Osteocyte (in vitro differentiated cells): ENCODE measurements around the gene PPP1R12B. TPM values are rescaled to one million over a fixed set of nuclear protein-coding genes. Genes with fewer than 3 reads are reported as not detected.
"Not testable (repeated sequence)": the region's sequence is repeated elsewhere in the genome, so short reads cannot be mapped to it uniquely, and the experiment has no call there.

Source experiments
- DNase-seq: peaks from one replicate; pipeline ENCODE4 v3.0.0; 2021; ENCODE audit warnings: mixed read lengths; ENCODE audit not compliant: unreplicated experiment; ENCODE audit errors: extremely low spot score
- H3K27ac Mint-ChIP-seq: one replicate; pipeline ENCODE4 v1.8.0; 2021; ENCODE audit warnings: mild to moderate bottlenecking, mixed read lengths; ENCODE audit not compliant: unreplicated experiment
- H3K27me3 Mint-ChIP-seq: one replicate; pipeline ENCODE4 v1.8.0; 2021; ENCODE audit warnings: mixed read lengths; ENCODE audit not compliant: unreplicated experiment
- H3K36me3 Mint-ChIP-seq: one replicate; pipeline ENCODE4 v1.8.0; 2021; ENCODE audit warnings: mixed read lengths; ENCODE audit not compliant: unreplicated experiment
- H3K4me1 Mint-ChIP-seq: one replicate; pipeline ENCODE4 v1.8.0; 2021; ENCODE audit warnings: mixed read lengths; ENCODE audit not compliant: unreplicated experiment
- H3K4me3 Mint-ChIP-seq: one replicate; pipeline ENCODE4 v1.8.0; 2021; ENCODE audit warnings: mild to moderate bottlenecking, moderate library complexity, mixed read lengths; ENCODE audit not compliant: unreplicated experiment
- H3K9me3 Mint-ChIP-seq: one replicate; pipeline ENCODE4 v1.8.0; 2021; ENCODE audit warnings: mixed read lengths; ENCODE audit not compliant: unreplicated experiment
- CTCF ChIP-seq: fragments of 200-600 bp; sonication (generic); IDR thresholded peaks from 2 replicates; pipeline ENCODE4 v1.5.0; 2021; ENCODE audit warnings: antibody characterized with exemption, mild to moderate bottlenecking, moderate library complexity
- total RNA-seq: library from RNA; stranded (reverse); gene quantifications from 2 replicates; pipeline ENCODE4 v1.2.1, GENCODE V29; 2021

The PPP1R12B gene
- total RNA-seq, 1 donor from 2014 or later, result 14.6 TPM

DNA sequence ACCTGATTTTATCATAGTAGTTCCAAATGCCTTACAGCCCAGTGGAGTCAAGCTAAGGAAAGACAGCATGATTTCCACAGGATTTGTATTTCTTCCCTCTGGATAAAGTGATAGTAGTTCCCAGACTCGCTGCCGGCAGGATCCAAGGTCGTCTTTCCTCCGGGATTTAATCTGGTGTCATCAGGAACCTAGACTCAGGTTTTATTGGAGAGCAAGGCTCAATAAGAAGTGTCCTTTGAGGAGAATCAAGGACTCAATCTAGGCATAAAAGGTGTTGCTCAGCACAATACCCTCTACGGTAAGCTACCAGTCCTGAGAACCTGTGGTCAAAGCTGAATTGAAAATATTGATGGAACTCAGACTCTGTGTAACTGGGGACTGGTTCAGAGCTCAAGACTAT is 191.1 kb downstream of the PPP1R12B start:
- H3K9me3 Mint-ChIP-seq, result not testable (repeated sequence)
- peak overlapping the region; percentile 43 for H3K4me3 Mint-ChIP-seq

GRCh38 chr1:202540014-202540413 is 191.5 kb downstream of the PPP1R12B start:
- Mint-ChIP-seq H3K27me3 (no peaks in the 10 kb centered on the region), H3K4me3 (peak overlapping the region; percentile 22), H3K9me3 (no peaks in the 10 kb centered on the region), H3K4me1 (peaks cover 23% of the 10 kb centered on the region), H3K27ac (peak overlapping the region; percentile 74), H3K36me3 (no peaks in the 10 kb centered on the region)
- TF ChIP-seq CTCF, result no peak
- no peak for DNase-seq

More for the DNA sequence above, 191.1 kb downstream of the PPP1R12B start:
- H3K4me1 Mint-ChIP-seq, result peaks cover 23% of the 10 kb centered on the region
- DNase-seq, H3K36me3 Mint-ChIP-seq, H3K27me3 Mint-ChIP-seq: not testable (repeated sequence)
- peak overlapping the region; percentile 74 for H3K27ac Mint-ChIP-seq

DNA sequence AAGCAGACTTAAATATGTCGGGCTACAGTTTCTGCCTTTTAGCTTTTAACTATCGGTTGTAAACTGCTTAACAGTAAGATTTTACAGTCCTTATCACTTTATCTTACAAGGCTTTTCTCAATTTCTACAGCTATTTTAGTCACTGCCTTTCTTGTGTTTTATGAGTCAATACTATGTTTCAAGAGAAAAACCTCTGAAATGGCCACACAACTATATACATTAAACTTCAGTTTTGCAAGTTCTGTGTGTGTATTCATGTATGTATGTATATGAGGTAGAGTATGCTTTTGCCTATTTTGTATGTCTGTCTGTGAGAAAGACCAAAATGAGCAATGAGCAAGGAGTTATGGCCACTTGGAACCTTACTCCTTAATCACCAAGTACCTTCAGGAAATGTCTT is 191.9 kb downstream of the PPP1R12B start:
- no peaks in the 10 kb centered on the region for H3K9me3 Mint-ChIP-seq
- H3K27ac Mint-ChIP-seq, result no peak overlapping the region
- no peaks in the 10 kb centered on the region for H3K27me3 Mint-ChIP-seq
- DNase-seq, result no peak
- TF ChIP-seq CTCF, result no peak
- no peak overlapping the region for H3K4me3 Mint-ChIP-seq
- H3K4me1 Mint-ChIP-seq, result peaks cover 23% of the 10 kb centered on the region
- H3K36me3 Mint-ChIP-seq, result no peaks in the 10 kb centered on the region

DNA sequence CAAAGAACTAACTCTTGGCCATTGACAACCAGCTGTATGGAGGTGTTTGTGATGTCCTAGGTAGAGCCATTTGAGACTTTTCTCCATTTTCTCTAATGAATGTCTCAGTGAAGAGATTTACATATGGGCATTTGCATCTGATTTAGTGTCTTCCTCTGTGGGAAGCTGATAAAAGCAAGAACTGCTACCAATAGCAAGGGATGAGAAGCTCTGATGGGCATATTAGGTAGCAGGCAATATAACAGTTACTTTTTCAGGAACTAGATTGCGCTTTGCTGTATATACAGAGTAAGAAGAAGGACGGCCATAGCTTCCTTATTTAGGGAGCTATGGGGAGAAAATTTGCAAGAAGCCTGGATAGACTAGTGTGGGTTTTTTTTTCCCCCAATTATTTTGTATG is 192.4 kb downstream of the PPP1R12B start:
- H3K4me1 Mint-ChIP-seq, result peaks cover 23% of the 10 kb centered on the region
- H3K36me3 Mint-ChIP-seq, H3K4me3 Mint-ChIP-seq, H3K27me3 Mint-ChIP-seq, DNase-seq, H3K9me3 Mint-ChIP-seq, H3K27ac Mint-ChIP-seq: not testable (repeated sequence)

- not testable (repeated sequence) for DNase-seq, H3K9me3 Mint-ChIP-seq, H3K36me3 Mint-ChIP-seq, H3K4me3 Mint-ChIP-seq, H3K27ac Mint-ChIP-seq, H3K27me3 Mint-ChIP-seq
- H3K4me1 Mint-ChIP-seq, result peaks cover 23% of the 10 kb centered on the region
Observed at GRCh38 chr1:202542415-202542814, 193.9 kb downstream of the PPP1R12B start.

DNA sequence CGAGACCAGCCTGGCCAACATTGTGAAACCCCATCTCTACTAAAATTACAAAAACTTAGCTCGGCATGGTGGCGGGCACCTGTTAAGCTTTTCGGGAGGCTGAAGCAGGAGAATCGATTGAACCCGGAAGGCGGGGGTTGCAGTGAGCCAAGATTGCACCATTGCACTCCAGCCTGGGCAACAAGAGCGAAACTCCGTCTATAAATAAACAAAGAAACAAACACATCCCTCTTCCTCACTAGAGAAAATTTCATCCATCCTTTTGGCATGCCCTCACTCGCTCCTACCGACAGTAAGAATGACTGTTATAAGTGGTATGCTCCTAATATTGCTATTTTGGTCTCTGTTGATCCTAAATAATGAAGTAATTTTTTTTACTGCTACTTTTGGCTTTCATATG is 195.0 kb downstream of the PPP1R12B start:
- H3K36me3 Mint-ChIP-seq, H3K4me3 Mint-ChIP-seq, DNase-seq: not testable (repeated sequence)

GRCh38 chr1:202544766-202545449 is 196.4 kb downstream of the PPP1R12B start:
- H3K9me3 Mint-ChIP-seq, H3K27ac Mint-ChIP-seq, H3K4me3 Mint-ChIP-seq, H3K27me3 Mint-ChIP-seq, H3K4me1 Mint-ChIP-seq, DNase-seq, H3K36me3 Mint-ChIP-seq: not testable (repeated sequence)

More for the DNA sequence above, 195.0 kb downstream of the PPP1R12B start:
- peaks cover 21% of the 10 kb centered on the region for H3K4me1 Mint-ChIP-seq
- not testable (repeated sequence) for H3K27me3 Mint-ChIP-seq, H3K9me3 Mint-ChIP-seq, H3K27ac Mint-ChIP-seq

DNA sequence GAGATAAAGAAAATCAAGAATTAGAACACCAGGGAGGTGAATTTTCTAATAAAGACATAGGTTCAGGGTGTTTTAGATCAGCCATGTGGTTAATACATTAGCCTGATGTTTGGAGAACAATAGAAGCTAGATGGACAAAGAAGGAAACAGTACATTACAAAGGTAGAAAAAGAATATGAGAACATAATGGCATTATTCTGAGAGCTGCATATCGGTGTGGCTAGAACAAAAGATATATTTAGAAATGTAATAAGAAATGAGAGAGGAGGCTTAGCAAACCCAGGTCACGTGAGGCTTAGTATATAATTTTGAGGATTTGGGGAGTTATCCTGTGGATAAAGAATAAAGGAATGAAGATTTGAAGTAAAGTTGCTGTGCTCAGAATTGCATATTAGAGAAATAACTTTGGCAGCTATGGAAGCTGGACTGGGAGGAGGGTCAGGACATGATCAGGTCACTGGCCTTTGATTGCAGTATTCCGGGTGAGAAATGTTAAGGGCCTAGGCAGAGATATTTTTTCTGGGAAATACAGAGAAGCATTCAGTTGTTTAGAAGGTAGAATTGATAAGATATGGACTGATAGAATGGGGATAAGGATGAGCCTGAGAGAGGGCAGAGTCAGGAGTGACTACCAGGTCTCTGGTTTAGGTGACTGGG is 197.3 kb downstream of the PPP1R12B start:
- not testable (repeated sequence) for H3K36me3 Mint-ChIP-seq, DNase-seq, H3K27ac Mint-ChIP-seq, H3K27me3 Mint-ChIP-seq, H3K4me1 Mint-ChIP-seq, H3K9me3 Mint-ChIP-seq, H3K4me3 Mint-ChIP-seq

DNA sequence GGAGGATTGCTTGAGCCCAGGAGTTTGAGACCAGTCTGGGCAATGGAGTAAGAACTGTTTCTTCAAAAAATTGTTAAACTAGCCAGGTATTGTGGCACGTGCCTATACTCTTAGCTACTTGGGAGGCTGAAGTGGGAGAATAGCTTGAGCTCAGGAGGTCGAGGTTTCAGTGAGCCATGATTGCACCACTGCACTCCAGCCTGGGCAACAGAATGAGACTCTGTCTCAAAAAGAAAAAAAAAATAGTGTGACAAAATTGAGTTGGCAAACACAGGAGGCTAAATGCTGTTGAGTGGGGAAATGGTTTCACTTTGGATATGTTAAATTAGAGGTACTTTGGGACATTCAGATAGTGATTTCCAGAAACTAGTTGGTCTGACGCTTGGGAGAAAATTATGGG is 197.9 kb downstream of the PPP1R12B start:
- not testable (repeated sequence) for H3K9me3 Mint-ChIP-seq, H3K27me3 Mint-ChIP-seq, H3K4me3 Mint-ChIP-seq, DNase-seq, H3K36me3 Mint-ChIP-seq, H3K27ac Mint-ChIP-seq, H3K4me1 Mint-ChIP-seq

DNA sequence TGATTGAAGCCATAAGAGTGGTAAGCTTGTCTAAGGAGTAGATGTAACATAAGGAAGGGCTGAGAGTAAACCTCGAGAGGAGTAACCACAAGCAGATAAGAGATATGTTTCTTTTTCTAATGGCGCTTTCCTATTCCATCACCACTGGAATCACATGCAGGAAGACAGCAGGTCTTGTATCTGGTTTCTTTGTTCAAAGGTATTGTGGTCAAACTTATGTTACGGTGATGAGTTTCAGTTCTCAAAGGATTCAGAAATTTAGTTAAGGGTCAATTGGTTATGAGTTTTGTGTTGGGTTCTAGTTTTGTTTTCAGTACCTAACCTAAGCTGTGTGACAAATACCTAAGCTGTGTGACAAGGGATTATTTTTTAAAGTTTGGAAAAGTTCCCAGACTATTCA is 198.3 kb downstream of the PPP1R12B start:
- not testable (repeated sequence) for H3K27ac Mint-ChIP-seq, DNase-seq, H3K27me3 Mint-ChIP-seq, H3K4me1 Mint-ChIP-seq, H3K4me3 Mint-ChIP-seq, H3K9me3 Mint-ChIP-seq, H3K36me3 Mint-ChIP-seq
